ENCODE measurements around the gene MS4A15.

MS4A15 gene

GRCh38 chr11:60764879-60765278, 8.2 kb downstream of the MS4A15 start:
- no peak overlapping the region for H3K4me3 ChIP-seq (ENCODE audit: low read depth, low read length, poor library complexity, severe bottlenecking)
- no peaks in the 10 kb centered on the region for H3K36me3 ChIP-seq (ENCODE audit: insufficient read depth, low read length)
- H3K27me3 ChIP-seq (ENCODE audit: insufficient read depth, low read length) = peaks cover 16% of the 10 kb centered on the region; the same call in 1 of the 2 replicates
- H3K4me2 ChIP-seq (ENCODE audit: low read length) = no peak overlapping the region
- H3K4me1 ChIP-seq (ENCODE audit: insufficient read depth, low read length, severe bottlenecking) = no peaks in the 10 kb centered on the region
- H3K79me2 ChIP-seq (ENCODE audit: insufficient read depth, low read length) = no peaks in the 10 kb centered on the region
- H3K9me2 ChIP-seq (ENCODE audit: low read depth, low read length) = no peaks in the 10 kb centered on the region
- no peak overlapping the region for H3K9ac ChIP-seq (ENCODE audit: low read length)
- no peaks in the 10 kb centered on the region for H3F3A ChIP-seq (ENCODE audit: insufficient read depth, low read length)
- TF ChIP-seq EZH2 (IDR thresholded peaks at IDR 0.05; ENCODE audit: borderline replicate concordance, low read length) = no peak
- no peak for TF ChIP-seq CTCF (IDR thresholded peaks at IDR 0.05; ENCODE audit: low read length)
- H3K9me3 ChIP-seq (ENCODE audit: low read length) = no peaks in the 10 kb centered on the region
- H4K20me1 ChIP-seq (ENCODE audit: insufficient read depth, low read length) = no peaks in the 10 kb centered on the region
- H3K27ac ChIP-seq (ENCODE audit: low read depth, low read length, poor library complexity, severe bottlenecking) = no peak overlapping the region
- H2AFZ ChIP-seq (ENCODE audit: low read length) = no peak overlapping the region

- Histone ChIP-seq H3K4me3 (ENCODE audit: low read depth, low read length, poor library complexity, severe bottlenecking) (no peak overlapping the region), H3K4me2 (ENCODE audit: low read length) (no peak overlapping the region), H3K9ac (ENCODE audit: low read length) (no peak overlapping the region), H3K36me3 (ENCODE audit: insufficient read depth, low read length) (no peaks in the 10 kb centered on the region), H3K9me2 (ENCODE audit: low read depth, low read length) (no peaks in the 10 kb centered on the region), H3K27ac (ENCODE audit: low read depth, low read length, poor library complexity, severe bottlenecking) (no peak overlapping the region), H4K20me1 (ENCODE audit: insufficient read depth, low read length) (no peaks in the 10 kb centered on the region), H2AFZ (ENCODE audit: low read length) (no peak overlapping the region), H3K27me3 (ENCODE audit: insufficient read depth, low read length) (peaks cover 11% of the 10 kb centered on the region; the same call in 1 of the 2 replicates), H3F3A (ENCODE audit: insufficient read depth, low read length) (no peaks in the 10 kb centered on the region), H3K4me1 (ENCODE audit: insufficient read depth, low read length, severe bottlenecking) (no peaks in the 10 kb centered on the region), H3K9me3 (ENCODE audit: low read length) (no peaks in the 10 kb centered on the region), H3K79me2 (ENCODE audit: insufficient read depth, low read length) (no peaks in the 10 kb centered on the region)
- TF ChIP-seq EZH2 (IDR thresholded peaks at IDR 0.05; ENCODE audit: borderline replicate concordance, low read length) (no peak), CTCF (IDR thresholded peaks at IDR 0.05; ENCODE audit: low read length) (no peak)
Measured at GRCh38 chr11:60765355-60765754, 8.7 kb downstream of the MS4A15 start.

- Histone ChIP-seq H3K27me3 (ENCODE audit: insufficient read depth, low read length) (peaks cover 9% of the 10 kb centered on the region; the same call in 1 of the 2 replicates), H3K36me3 (ENCODE audit: insufficient read depth, low read length) (no peaks in the 10 kb centered on the region), H4K20me1 (ENCODE audit: insufficient read depth, low read length) (no peaks in the 10 kb centered on the region), H3K4me1 (ENCODE audit: insufficient read depth, low read length, severe bottlenecking) (no peaks in the 10 kb centered on the region), H3K79me2 (ENCODE audit: insufficient read depth, low read length) (no peaks in the 10 kb centered on the region), H3K27ac (ENCODE audit: low read depth, low read length, poor library complexity, severe bottlenecking) (no peak overlapping the region), H3K9ac (ENCODE audit: low read length) (no peak overlapping the region), H3F3A (ENCODE audit: insufficient read depth, low read length) (no peaks in the 10 kb centered on the region), H3K4me2 (ENCODE audit: low read length) (no peak overlapping the region), H2AFZ (ENCODE audit: low read length) (no peak overlapping the region), H3K4me3 (ENCODE audit: low read depth, low read length, poor library complexity, severe bottlenecking) (no peak overlapping the region), H3K9me3 (ENCODE audit: low read length) (no peaks in the 10 kb centered on the region), H3K9me2 (ENCODE audit: low read depth, low read length) (no peaks in the 10 kb centered on the region)
- no peak for TF ChIP-seq EZH2 (IDR thresholded peaks at IDR 0.05; ENCODE audit: borderline replicate concordance, low read length)
- no peak for TF ChIP-seq CTCF (IDR thresholded peaks at IDR 0.05; ENCODE audit: low read length)
Measured at GRCh38 chr11:60766547-60766946, 9.9 kb downstream of the MS4A15 start.

Measured in OCI-LY1 (cell line).